ENCODE data around the gene FAM171A2. TPM values are rescaled to one million over a fixed set of nuclear protein-coding genes. Genes with fewer than 3 reads are reported as not detected.

Gene FAM171A2
- total RNA-seq, 1 experiment from 2014 or later = 29.9 TPM

DNA sequence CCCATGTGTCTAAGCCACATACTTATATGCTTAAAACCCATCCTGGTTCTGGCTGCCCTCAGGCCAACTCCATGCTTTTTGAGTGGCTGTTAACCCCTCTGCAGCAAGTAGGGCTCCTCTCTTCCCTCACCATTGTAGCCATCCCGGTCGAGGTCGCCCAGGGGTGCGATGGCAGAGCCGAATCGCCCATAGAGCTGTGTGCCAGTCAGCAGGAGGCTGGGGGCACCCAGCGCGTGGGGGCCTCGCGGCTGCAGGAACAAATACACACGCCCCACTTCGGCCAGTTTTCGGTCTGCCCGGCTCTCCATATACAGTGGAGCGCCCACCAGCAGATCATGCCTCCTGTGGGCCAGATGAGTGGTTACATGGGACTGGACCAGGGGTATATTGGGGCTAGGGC is 19.7 kb upstream of the FAM171A2 start:
- Mint-ChIP-seq H3K27me3 (ENCODE audit: low read depth) (peaks cover 59% of the 10 kb centered on the region), H3K36me3 (no peaks in the 10 kb centered on the region), H3K9me3 (no peaks in the 10 kb centered on the region), H3K4me1 (peaks cover 14% of the 10 kb centered on the region), H3K27ac (no peak overlapping the region), H3K4me3 (no peak overlapping the region)
- TF ChIP-seq, protein P1, sequence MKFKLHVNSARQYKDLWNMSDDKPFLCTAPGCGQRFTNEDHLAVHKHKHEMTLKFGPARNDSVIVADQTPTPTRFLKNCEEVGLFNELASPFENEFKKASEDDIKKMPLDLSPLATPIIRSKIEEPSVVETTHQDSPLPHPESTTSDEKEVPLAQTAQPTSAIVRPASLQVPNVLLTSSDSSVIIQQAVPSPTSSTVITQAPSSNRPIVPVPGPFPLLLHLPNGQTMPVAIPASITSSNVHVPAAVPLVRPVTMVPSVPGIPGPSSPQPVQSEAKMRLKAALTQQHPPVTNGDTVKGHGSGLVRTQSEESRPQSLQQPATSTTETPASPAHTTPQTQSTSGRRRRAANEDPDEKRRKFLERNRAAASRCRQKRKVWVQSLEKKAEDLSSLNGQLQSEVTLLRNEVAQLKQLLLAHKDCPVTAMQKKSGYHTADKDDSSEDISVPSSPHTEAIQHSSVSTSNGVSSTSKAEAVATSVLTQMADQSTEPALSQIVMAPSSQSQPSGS (CRISPR knock-in tag; IDR thresholded peaks at IDR 0.05; ENCODE audit: borderline replicate concordance, low read depth) = no peak
- TF ChIP-seq ETV6 (CRISPR knock-in tag; IDR thresholded peaks at IDR 0.05) (no peak), FOXP4 (CRISPR knock-in tag; IDR thresholded peaks at IDR 0.05) (no peak), IRF2 (CRISPR knock-in tag; IDR thresholded peaks at IDR 0.05; ENCODE audit: borderline replicate concordance, low read depth) (no peak), HMGA2 (CRISPR knock-in tag; IDR thresholded peaks at IDR 0.05) (no peak), SP1 (CRISPR knock-in tag; conservative IDR thresholded peaks at IDR 0.05) (no peak), ZMAT4 (CRISPR knock-in tag; IDR thresholded peaks at IDR 0.05) (no peak), PRRX2 (CRISPR knock-in tag; IDR thresholded peaks at IDR 0.05) (no peak), ZNF425 (CRISPR knock-in tag; conservative IDR thresholded peaks at IDR 0.05) (no peak), ATF1 (CRISPR knock-in tag; IDR thresholded peaks at IDR 0.05) (no peak), JAZF1 (CRISPR knock-in tag; IDR thresholded peaks at IDR 0.05) (no peak), JUN (CRISPR knock-in tag; IDR thresholded peaks at IDR 0.05) (no peak), ZBTB21 (CRISPR knock-in tag; IDR thresholded peaks at IDR 0.05; ENCODE audit: borderline replicate concordance) (no peak), ZNF396 (CRISPR knock-in tag; IDR thresholded peaks at IDR 0.05; ENCODE audit: borderline replicate concordance) (no peak), ZNF121 (CRISPR knock-in tag; IDR thresholded peaks at IDR 0.05) (no peak)
- TF ChIP-seq, protein P2, sequence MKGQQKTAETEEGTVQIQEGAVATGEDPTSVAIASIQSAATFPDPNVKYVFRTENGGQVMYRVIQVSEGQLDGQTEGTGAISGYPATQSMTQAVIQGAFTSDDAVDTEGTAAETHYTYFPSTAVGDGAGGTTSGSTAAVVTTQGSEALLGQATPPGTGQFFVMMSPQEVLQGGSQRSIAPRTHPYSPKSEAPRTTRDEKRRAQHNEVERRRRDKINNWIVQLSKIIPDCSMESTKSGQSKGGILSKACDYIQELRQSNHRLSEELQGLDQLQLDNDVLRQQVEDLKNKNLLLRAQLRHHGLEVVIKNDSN (CRISPR knock-in tag; IDR thresholded peaks at IDR 0.05) = no peak
- DNase-seq (ENCODE audit: low spot score) = no peak
- no peak for ATAC-seq
- POLR2A ChIA-PET = no interaction called here
- CTCF ChIA-PET = interaction anchor here (1.4 to 1.5 kb wide), 2 partner anchors 20 to 140 kb away, joined by 4 to 6 read pairs; partner anchors contain the start of gene FAM171A2

GRCh38 chr17:44382917-44383316 is 19.3 kb upstream of the FAM171A2 start:
- H3K4me3 Mint-ChIP-seq = no peak overlapping the region
- TF ChIP-seq RORB (CRISPR knock-in tag; IDR thresholded peaks at IDR 0.05) = no peak
- TF ChIP-seq ETV6 (CRISPR knock-in tag; IDR thresholded peaks at IDR 0.05) = no peak
- TF ChIP-seq ESRRA (CRISPR knock-in tag; IDR thresholded peaks at IDR 0.05; ENCODE audit: borderline replicate concordance) = no peak
- no peak for TF ChIP-seq EMX1 (CRISPR knock-in tag; IDR thresholded peaks at IDR 0.05)
- no peak for TF ChIP-seq SMAD3 (CRISPR knock-in tag; IDR thresholded peaks at IDR 0.05; ENCODE audit: borderline replicate concordance)
- no peak for TF ChIP-seq NFE2L1 (CRISPR knock-in tag; IDR thresholded peaks at IDR 0.05)
- POLR2A ChIA-PET = no interaction called here
- peaks cover 57% of the 10 kb centered on the region for H3K27me3 Mint-ChIP-seq (ENCODE audit: low read depth)
- H3K36me3 Mint-ChIP-seq = no peaks in the 10 kb centered on the region
- H3K4me1 Mint-ChIP-seq = peaks cover 14% of the 10 kb centered on the region
- DNase-seq (ENCODE audit: low spot score) (no peak), ATAC-seq (no peak)
- no peaks in the 10 kb centered on the region for H3K9me3 Mint-ChIP-seq
- CTCF ChIA-PET = interaction anchor here (1.4 to 1.5 kb wide), 2 partner anchors 20 to 140 kb away, joined by 4 to 6 read pairs; partner anchors contain the start of gene FAM171A2
- no peak overlapping the region for H3K27ac Mint-ChIP-seq

Data from WTC11 (cell line).